OCI-LY1 (cell line): ENCODE results near the gene RAMP3.
"Not testable (repeated sequence)": the region's sequence is repeated elsewhere in the genome, so short reads cannot be mapped to it uniquely, and the experiment has no call there.

Experiments used
- H2AFZ ChIP-seq: fragments of 200-600 bp; sonication (generic), shearing (Covaris generic); 2 replicates; pipeline ENCODE4 v1.6.0; 2014; ENCODE audit warnings: antibody characterized with exemption, mild to moderate bottlenecking, low read length
- H3F3A ChIP-seq: fragments of 200-600 bp; sonication (generic), shearing (Covaris generic); 2 replicates; pipeline ENCODE4 v1.6.0; 2014; ENCODE audit warnings: mild to moderate bottlenecking, antibody characterized with exemption, low read length, moderate library complexity; ENCODE audit not compliant: insufficient read depth
- H3K27ac ChIP-seq: fragments of 200-600 bp; sonication (generic); 2 replicates; pipeline ENCODE4 v1.5.1; 2014; ENCODE audit warnings: low read length, mixed run types, mild to moderate bottlenecking, low read depth; ENCODE audit not compliant: poor library complexity, severe bottlenecking
- H3K27me3 ChIP-seq: fragments of 200-600 bp; sonication (generic); 2 replicates; pipeline ENCODE4 v1.6.0; 2014; ENCODE audit warnings: antibody characterized with exemption, mild to moderate bottlenecking, low read length, moderate library complexity; ENCODE audit not compliant: insufficient read depth
- H3K36me3 ChIP-seq: fragments of 200-600 bp; sonication (generic); 2 replicates; pipeline ENCODE4 v1.6.1; 2014; ENCODE audit warnings: mild to moderate bottlenecking, antibody characterized with exemption, low read length, moderate library complexity, mixed read lengths; ENCODE audit not compliant: insufficient read depth
- H3K4me1 ChIP-seq: fragments of 200-600 bp; sonication (generic); 2 replicates; pipeline ENCODE4 v1.5.1; 2014; ENCODE audit warnings: mild to moderate bottlenecking, low read length, moderate library complexity; ENCODE audit not compliant: insufficient read depth, severe bottlenecking
- H3K4me2 ChIP-seq: fragments of 200-600 bp; sonication (generic), shearing (Covaris generic); 2 replicates; pipeline ENCODE4 v1.6.1; 2014; ENCODE audit warnings: low read length
- H3K4me3 ChIP-seq: fragments of 200-600 bp; sonication (generic); 2 replicates; pipeline ENCODE4 v1.5.1; 2014; ENCODE audit warnings: low read length, low read depth, mild to moderate bottlenecking, mixed read lengths; ENCODE audit not compliant: poor library complexity, severe bottlenecking
- H3K79me2 ChIP-seq: fragments of 200-600 bp; shearing (Covaris generic); 2 replicates; pipeline ENCODE4 v1.6.1; 2016; ENCODE audit warnings: mixed run types, low read length, mixed read lengths; ENCODE audit not compliant: insufficient read depth
- H3K9ac ChIP-seq: fragments of 200-600 bp; sonication (generic), shearing (Covaris generic); 2 replicates; pipeline ENCODE4 v1.6.1; 2014; ENCODE audit warnings: mild to moderate bottlenecking, low read length, mixed read lengths
- H3K9me2 ChIP-seq: fragments of 200-600 bp; sonication (generic), shearing (Covaris generic); 2 replicates; pipeline ENCODE4 v1.6.1; 2014; ENCODE audit warnings: low read depth, mild to moderate bottlenecking, low read length, mixed read lengths
- H3K9me3 ChIP-seq: fragments of 200-600 bp; shearing (Covaris generic); 2 replicates; pipeline ENCODE4 v1.6.1; 2014; ENCODE audit warnings: low read length, mixed read lengths
- H4K20me1 ChIP-seq: fragments of 200-600 bp; sonication (generic), shearing (Covaris generic); 2 replicates; pipeline ENCODE4 v1.6.0; 2016; ENCODE audit warnings: mild to moderate bottlenecking, low read length; ENCODE audit not compliant: insufficient read depth
- EZH2 ChIP-seq: fragments of 200-600 bp; sonication (generic), shearing (Covaris generic); IDR thresholded peaks from 2 replicates; pipeline ENCODE4 v1.8.0; 2017; ENCODE audit warnings: borderline replicate concordance, mixed run types, mild to moderate bottlenecking, antibody characterized with exemption, low read length, moderate library complexity, mixed read lengths
- TF ChIP-seq, protein P1 (sequence below): fragments of 200-600 bp; sonication (generic), shearing (Covaris generic); IDR thresholded peaks from 2 replicates; pipeline ENCODE4 v1.5.1; 2017; ENCODE audit warnings: mild to moderate bottlenecking, antibody characterized with exemption, low read length, moderate library complexity, mixed read lengths

The RAMP3 gene

DNA sequence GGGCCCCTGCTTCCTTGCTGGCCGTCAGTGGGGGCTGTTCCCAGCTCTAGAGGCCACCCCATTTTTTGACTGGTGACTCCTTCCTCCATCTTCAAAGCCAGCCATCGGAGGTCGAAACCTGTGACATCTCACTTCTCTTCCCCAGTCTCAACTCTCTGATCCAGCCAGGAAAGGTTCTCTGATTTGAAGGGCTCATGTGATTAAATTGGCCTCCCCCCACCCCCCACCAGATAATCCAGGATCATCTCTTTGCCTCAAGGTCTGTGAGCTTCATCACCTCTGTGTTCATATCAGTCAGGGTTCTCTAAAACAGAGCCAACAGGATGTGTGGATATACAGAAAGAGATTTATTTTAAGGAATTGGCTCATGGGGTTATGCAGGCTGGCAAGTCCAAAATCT lies 5.6 kb upstream of the RAMP3 start:
- Histone ChIP-seq H3K36me3 (no peaks in the 10 kb centered on the region), H3K27ac (no peak overlapping the region), H3K9ac (no peak overlapping the region), H3K27me3 (0 out of 2 replicates have a peak, but pooled peaks cover 9% of the 10 kb centered on the region), H3K4me2 (no peak overlapping the region), H3K79me2 (no peaks in the 10 kb centered on the region), H2AFZ (no peak overlapping the region), H4K20me1 (no peaks in the 10 kb centered on the region), H3K4me1 (no peaks in the 10 kb centered on the region), H3F3A (no peaks in the 10 kb centered on the region), H3K4me3 (no peak overlapping the region), H3K9me2 (no peaks in the 10 kb centered on the region), H3K9me3 (no peaks in the 10 kb centered on the region)
- TF ChIP-seq, protein P1, sequence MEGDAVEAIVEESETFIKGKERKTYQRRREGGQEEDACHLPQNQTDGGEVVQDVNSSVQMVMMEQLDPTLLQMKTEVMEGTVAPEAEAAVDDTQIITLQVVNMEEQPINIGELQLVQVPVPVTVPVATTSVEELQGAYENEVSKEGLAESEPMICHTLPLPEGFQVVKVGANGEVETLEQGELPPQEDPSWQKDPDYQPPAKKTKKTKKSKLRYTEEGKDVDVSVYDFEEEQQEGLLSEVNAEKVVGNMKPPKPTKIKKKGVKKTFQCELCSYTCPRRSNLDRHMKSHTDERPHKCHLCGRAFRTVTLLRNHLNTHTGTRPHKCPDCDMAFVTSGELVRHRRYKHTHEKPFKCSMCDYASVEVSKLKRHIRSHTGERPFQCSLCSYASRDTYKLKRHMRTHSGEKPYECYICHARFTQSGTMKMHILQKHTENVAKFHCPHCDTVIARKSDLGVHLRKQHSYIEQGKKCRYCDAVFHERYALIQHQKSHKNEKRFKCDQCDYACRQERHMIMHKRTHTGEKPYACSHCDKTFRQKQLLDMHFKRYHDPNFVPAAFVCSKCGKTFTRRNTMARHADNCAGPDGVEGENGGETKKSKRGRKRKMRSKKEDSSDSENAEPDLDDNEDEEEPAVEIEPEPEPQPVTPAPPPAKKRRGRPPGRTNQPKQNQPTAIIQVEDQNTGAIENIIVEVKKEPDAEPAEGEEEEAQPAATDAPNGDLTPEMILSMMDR = no peak
- TF ChIP-seq EZH2 = no peak

DNA sequence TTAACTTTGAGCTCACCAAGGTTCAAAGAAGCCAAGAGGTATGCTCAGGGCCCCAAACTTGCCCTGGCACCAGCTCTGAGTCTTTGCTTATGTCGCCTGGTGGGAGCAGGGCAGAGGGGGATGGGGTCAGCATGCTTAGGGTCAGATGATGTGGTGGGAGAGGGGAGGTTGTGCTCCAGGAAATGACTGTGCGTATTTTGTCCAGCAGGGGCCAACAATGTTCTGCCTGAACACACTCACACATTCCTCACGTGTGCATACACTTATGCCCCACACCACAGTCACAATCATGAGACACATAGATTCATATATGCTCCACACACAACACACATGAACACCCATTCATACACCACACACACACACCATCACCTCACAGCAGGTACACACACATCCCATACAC lies 4.4 kb upstream of the RAMP3 start:
- Histone ChIP-seq H3K4me2 (no peak overlapping the region), H3K27me3 (peaks cover 9% of the 10 kb centered on the region; the same call in 1 of the 2 replicates), H3K9me2 (no peaks in the 10 kb centered on the region), H3K9me3 (no peaks in the 10 kb centered on the region), H3F3A (no peaks in the 10 kb centered on the region), H3K4me3 (no peak overlapping the region), H3K36me3 (no peaks in the 10 kb centered on the region), H2AFZ (no peak overlapping the region), H4K20me1 (no peaks in the 10 kb centered on the region), H3K27ac (no peak overlapping the region), H3K79me2 (no peaks in the 10 kb centered on the region), H3K4me1 (no peaks in the 10 kb centered on the region), H3K9ac (no peak overlapping the region)
- TF ChIP-seq, protein P1 = peak; percentile 34; the same call in 1 of the 2 replicates
- no peak for TF ChIP-seq EZH2

DNA sequence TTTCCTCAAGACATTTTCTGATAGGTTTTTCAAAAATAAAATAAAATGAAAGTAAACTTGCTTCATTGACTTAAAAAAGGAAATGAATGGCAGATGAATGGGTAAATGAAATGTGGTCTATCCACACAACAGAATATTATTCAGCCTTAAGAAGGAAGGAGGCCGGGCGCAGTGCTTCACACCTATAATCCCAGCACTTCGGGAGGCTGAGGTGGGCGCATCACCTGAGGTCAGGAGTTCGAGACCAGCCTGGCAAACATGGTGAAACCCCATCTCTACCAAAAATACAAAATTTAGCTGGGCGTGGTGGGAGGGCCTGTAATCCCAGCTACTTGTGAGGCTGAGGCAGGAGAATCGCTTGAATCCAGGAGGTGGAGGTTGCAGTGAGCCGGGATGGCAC lies 3.7 kb upstream of the RAMP3 start:
- H3K36me3 ChIP-seq, H3K9ac ChIP-seq, H2AFZ ChIP-seq, H3K4me3 ChIP-seq, H4K20me1 ChIP-seq, H3K9me2 ChIP-seq, H3K4me2 ChIP-seq, H3K9me3 ChIP-seq, H3F3A ChIP-seq, H3K79me2 ChIP-seq, H3K4me1 ChIP-seq, H3K27me3 ChIP-seq, H3K27ac ChIP-seq: not testable (repeated sequence)

DNA sequence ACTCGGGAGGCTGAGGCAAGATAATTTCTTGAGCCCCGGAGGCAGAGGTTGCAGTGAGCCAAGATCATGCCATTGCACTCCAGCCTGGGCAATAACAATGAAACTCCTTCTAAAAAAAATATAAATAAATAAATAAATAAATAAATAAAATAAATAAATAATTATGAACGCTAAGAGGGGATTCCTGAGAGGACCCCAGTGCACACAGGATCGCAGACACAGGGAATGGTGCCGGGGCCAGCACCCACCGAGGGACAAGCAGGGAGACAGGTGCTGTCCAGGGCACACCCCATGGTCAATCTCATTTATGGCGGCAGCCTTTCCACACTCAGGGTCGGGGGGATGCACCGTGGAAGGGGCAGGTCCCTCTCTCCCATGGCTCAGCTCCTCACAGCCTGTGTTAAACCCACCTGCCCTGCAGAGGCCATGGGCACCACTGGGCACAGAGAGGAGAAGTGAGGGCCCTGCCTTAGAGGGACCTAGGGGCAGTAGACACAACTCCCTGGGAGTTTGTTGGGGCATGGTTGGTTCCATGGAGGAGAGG lies 2.2 kb upstream of the RAMP3 start:
- H3K4me2 ChIP-seq = no peak overlapping the region
- H3F3A ChIP-seq = no peaks in the 10 kb centered on the region
- no peaks in the 10 kb centered on the region for H3K79me2 ChIP-seq
- H3K27ac ChIP-seq = no peak overlapping the region
- H3K4me3 ChIP-seq = no peak overlapping the region
- H3K9me3 ChIP-seq = no peaks in the 10 kb centered on the region
- no peak overlapping the region for H2AFZ ChIP-seq
- no peaks in the 10 kb centered on the region for H4K20me1 ChIP-seq
- H3K36me3 ChIP-seq = no peaks in the 10 kb centered on the region
- H3K4me1 ChIP-seq = no peaks in the 10 kb centered on the region
- H3K9me2 ChIP-seq = no peaks in the 10 kb centered on the region
- H3K9ac ChIP-seq = no peak overlapping the region
- peaks cover 4% of the 10 kb centered on the region; the same call in 1 of the 2 replicates for H3K27me3 ChIP-seq
- no peak for TF ChIP-seq EZH2
- TF ChIP-seq, protein P1 = no peak
